HEK293 (cell line): ENCODE data around the gene RIBC2.

Source experiments
- ZNF140 ChIP-seq: fragments of 450-650 bp; formaldehyde crosslinking; IDR thresholded peaks from 2 replicates; pipeline ENCODE4 v1.5.1; 2016; ENCODE audit warnings: missing biosample characterization, missing genetic modification characterization
- TF ChIP-seq, protein P1 (sequence below): fragments of 450-650 bp; formaldehyde crosslinking; IDR thresholded peaks from 2 replicates; pipeline ENCODE4 v1.5.1; 2016; ENCODE audit warnings: missing biosample characterization, missing genetic modification characterization

DNA sequence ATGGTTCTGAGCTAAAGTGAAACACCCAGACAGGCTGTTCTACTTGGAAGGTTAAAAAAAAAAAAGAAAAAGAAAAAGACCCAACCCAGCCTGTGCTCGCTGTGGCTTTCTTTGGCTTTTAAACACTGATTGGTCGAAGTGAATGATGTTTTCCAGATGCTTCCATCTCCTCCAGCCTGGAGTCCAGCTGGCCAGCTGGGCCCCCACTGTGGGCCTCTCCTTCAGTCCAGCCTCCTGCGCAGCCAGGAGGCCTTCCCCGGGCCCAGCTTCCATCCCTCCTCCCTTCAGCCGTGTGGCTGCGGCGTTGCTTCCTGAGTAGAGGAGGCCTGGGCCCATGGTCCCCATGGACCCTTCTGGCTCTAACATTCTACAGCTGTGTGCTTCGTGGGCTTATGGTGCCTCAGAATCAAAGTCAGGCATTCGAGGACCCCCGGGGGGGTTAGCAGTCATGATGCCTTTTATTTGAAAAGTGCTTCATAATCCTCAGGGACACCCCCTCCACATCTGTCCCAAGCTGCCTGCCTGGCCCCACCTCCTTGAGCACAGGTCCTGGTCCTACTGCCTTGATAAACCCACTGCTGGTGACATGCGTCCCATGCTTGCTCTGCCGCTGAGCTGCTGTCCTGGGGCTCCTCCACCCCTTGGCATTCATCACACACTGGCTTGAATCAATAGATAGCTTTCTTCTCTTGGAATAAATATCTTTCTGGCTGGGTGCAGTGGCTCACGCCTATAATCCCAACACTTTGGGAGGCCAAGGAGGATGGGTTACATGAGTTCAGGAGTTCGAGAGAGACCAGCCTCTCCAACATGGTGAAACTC is 47.0 kb downstream of the RIBC2 start:
- TF ChIP-seq ZNF140 (tag by site-specific recombination), result no peak
- TF ChIP-seq, protein P1, sequence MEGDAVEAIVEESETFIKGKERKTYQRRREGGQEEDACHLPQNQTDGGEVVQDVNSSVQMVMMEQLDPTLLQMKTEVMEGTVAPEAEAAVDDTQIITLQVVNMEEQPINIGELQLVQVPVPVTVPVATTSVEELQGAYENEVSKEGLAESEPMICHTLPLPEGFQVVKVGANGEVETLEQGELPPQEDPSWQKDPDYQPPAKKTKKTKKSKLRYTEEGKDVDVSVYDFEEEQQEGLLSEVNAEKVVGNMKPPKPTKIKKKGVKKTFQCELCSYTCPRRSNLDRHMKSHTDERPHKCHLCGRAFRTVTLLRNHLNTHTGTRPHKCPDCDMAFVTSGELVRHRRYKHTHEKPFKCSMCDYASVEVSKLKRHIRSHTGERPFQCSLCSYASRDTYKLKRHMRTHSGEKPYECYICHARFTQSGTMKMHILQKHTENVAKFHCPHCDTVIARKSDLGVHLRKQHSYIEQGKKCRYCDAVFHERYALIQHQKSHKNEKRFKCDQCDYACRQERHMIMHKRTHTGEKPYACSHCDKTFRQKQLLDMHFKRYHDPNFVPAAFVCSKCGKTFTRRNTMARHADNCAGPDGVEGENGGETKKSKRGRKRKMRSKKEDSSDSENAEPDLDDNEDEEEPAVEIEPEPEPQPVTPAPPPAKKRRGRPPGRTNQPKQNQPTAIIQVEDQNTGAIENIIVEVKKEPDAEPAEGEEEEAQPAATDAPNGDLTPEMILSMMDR (tag by site-specific recombination), result no peak
